MM.1S (cell line): ENCODE measurements around the gene HSD17B10.
"Not testable (repeated sequence)": the region's sequence is repeated elsewhere in the genome, so short reads cannot be mapped to it uniquely, and the experiment has no call there.

Experiments
- DNase-seq: peaks from one replicate; pipeline ENCODE4 v3.0.0-alpha.2; 2015
- H2AFZ ChIP-seq: fragments of 300-600 bp; sonication (generic); 2 replicates; pipeline ENCODE4 v1.6.0; 2016; ENCODE audit warnings: antibody characterized with exemption, low read length
- H3F3A ChIP-seq: fragments of 300-600 bp; sonication (generic); 2 replicates; pipeline ENCODE4 v1.6.1; 2016; ENCODE audit warnings: mild to moderate bottlenecking, antibody characterized with exemption, low read length, moderate library complexity, mixed read lengths; ENCODE audit not compliant: insufficient read depth
- H3K27ac ChIP-seq: fragments of 300-600 bp; sonication (generic); 2 replicates; pipeline ENCODE4 v1.5.1; 2016; ENCODE audit warnings: mild to moderate bottlenecking, low read length
- H3K27me3 ChIP-seq: fragments of 300-600 bp; sonication (generic); replicated peaks from 2 replicates; pipeline ENCODE4 v1.6.0; 2016; ENCODE audit warnings: low read length; ENCODE audit not compliant: insufficient read depth
- H3K36me3 ChIP-seq: fragments of 300-600 bp; sonication (generic); replicated peaks from 2 replicates; pipeline ENCODE4 v1.6.1; 2016; ENCODE audit warnings: mild to moderate bottlenecking, low read length, mixed read lengths; ENCODE audit not compliant: insufficient read depth
- H3K4me1 ChIP-seq: fragments of 300-600 bp; sonication (generic); 2 replicates; pipeline ENCODE4 v1.6.1; 2016; ENCODE audit warnings: low read length, mixed read lengths
- H3K4me2 ChIP-seq: fragments of 300-600 bp; sonication (generic); 2 replicates; pipeline ENCODE4 v1.6.0; 2016; ENCODE audit warnings: low read depth, low read length
- H3K4me3 ChIP-seq: fragments of 300-600 bp; sonication (generic); 2 replicates; pipeline ENCODE4 v1.5.1; 2016; ENCODE audit warnings: low read length, mixed read lengths
- H3K79me2 ChIP-seq: fragments of 300-600 bp; sonication (generic); 2 replicates; pipeline ENCODE4 v1.6.1; 2016; ENCODE audit warnings: mixed run types, low read length, mixed read lengths
- H3K9ac ChIP-seq: fragments of 300-600 bp; sonication (generic); 2 replicates; pipeline ENCODE4 v1.6.1; 2016; ENCODE audit warnings: low read length, mixed read lengths
- H3K9me2 ChIP-seq: fragments of 300-600 bp; sonication (generic); replicated peaks from 2 replicates; pipeline ENCODE4 v1.6.1; 2016; ENCODE audit warnings: mild to moderate bottlenecking, low read length, mixed read lengths; ENCODE audit not compliant: insufficient read depth
- H3K9me3 ChIP-seq: fragments of 300-600 bp; sonication (generic); replicated peaks from 2 replicates; pipeline ENCODE4 v1.6.1; 2016; ENCODE audit warnings: mild to moderate bottlenecking, low read length, mixed read lengths; ENCODE audit not compliant: insufficient read depth
- H4K20me1 ChIP-seq: fragments of 300-600 bp; sonication (generic); 2 replicates; pipeline ENCODE4 v1.6.1; 2016; ENCODE audit warnings: mild to moderate bottlenecking, low read length, moderate library complexity, mixed read lengths; ENCODE audit not compliant: insufficient read depth
- CTCF ChIP-seq: fragments of 300-600 bp; sonication (generic); IDR thresholded peaks from 2 replicates; pipeline ENCODE4 v1.5.1; 2016; ENCODE audit warnings: antibody characterized with exemption, low read length, mixed read lengths
- EZH2 ChIP-seq: fragments of 300-600 bp; sonication (generic); optimal IDR thresholded peaks from 2 replicates; pipeline ENCODE3; 2017; ENCODE audit warnings: low read depth, mild to moderate bottlenecking, antibody characterized with exemption, low read length, mixed read lengths
- EZH2phosphoT487 ChIP-seq: fragments of 300-600 bp; sonication (generic); IDR thresholded peaks from 2 replicates; pipeline ENCODE4 v1.6.1; 2018; ENCODE audit warnings: antibody characterized with exemption, low read length

The HSD17B10 gene

GRCh38 chrX:53474707-53475106 lies 40.5 kb upstream of the HSD17B10 start:
- no peak for DNase-seq
- Histone ChIP-seq H3K9ac (no peak overlapping the region), H3K36me3 (no peaks in the 10 kb centered on the region), H3K4me1 (no peaks in the 10 kb centered on the region), H3F3A (no peaks in the 10 kb centered on the region), H3K4me2 (no peak overlapping the region), H3K79me2 (no peaks in the 10 kb centered on the region), H2AFZ (no peak overlapping the region), H3K27ac (no peak overlapping the region), H3K4me3 (no peak overlapping the region), H4K20me1 (no peaks in the 10 kb centered on the region), H3K9me2 (no peaks in the 10 kb centered on the region), H3K27me3 (no peaks in the 10 kb centered on the region), H3K9me3 (no peaks in the 10 kb centered on the region)
- no peak for TF ChIP-seq CTCF
- TF ChIP-seq EZH2, result no peak
- no peak for TF ChIP-seq EZH2phosphoT487

GRCh38 chrX:53471346-53471745 lies 37.2 kb upstream of the HSD17B10 start:
- no peaks in the 10 kb centered on the region for H3K36me3 ChIP-seq
- no peak overlapping the region for H3K9ac ChIP-seq
- H2AFZ ChIP-seq, result no peak overlapping the region
- no peak overlapping the region for H3K27ac ChIP-seq
- DNase-seq, result no peak
- no peaks in the 10 kb centered on the region for H3K4me1 ChIP-seq
- no peak overlapping the region for H3K4me2 ChIP-seq
- H3K4me3 ChIP-seq, result no peak overlapping the region
- H3F3A ChIP-seq, result no peaks in the 10 kb centered on the region
- no peaks in the 10 kb centered on the region for H3K9me3 ChIP-seq
- no peaks in the 10 kb centered on the region for H4K20me1 ChIP-seq
- H3K9me2 ChIP-seq, result no peaks in the 10 kb centered on the region
- no peaks in the 10 kb centered on the region for H3K27me3 ChIP-seq
- no peaks in the 10 kb centered on the region for H3K79me2 ChIP-seq
- TF ChIP-seq CTCF (no peak), EZH2 (no peak), EZH2phosphoT487 (no peak)

- H3K27ac ChIP-seq, result not testable (repeated sequence)
These were observed 34.5 kb upstream of the HSD17B10 start for GRCh38 chrX:53468659-53469058.

GRCh38 chrX:53458082-53458481 lies 23.9 kb upstream of the HSD17B10 start:
- no peaks in the 10 kb centered on the region for H3K36me3 ChIP-seq
- no peak overlapping the region for H3K4me3 ChIP-seq
- no peaks in the 10 kb centered on the region for H3K27me3 ChIP-seq
- H3K27ac ChIP-seq, result no peak overlapping the region
- no peaks in the 10 kb centered on the region for H4K20me1 ChIP-seq
- no peaks in the 10 kb centered on the region for H3K4me1 ChIP-seq
- H3K79me2 ChIP-seq, result no peaks in the 10 kb centered on the region
- no peak for TF ChIP-seq EZH2phosphoT487
- TF ChIP-seq CTCF, result no peak
- TF ChIP-seq EZH2, result no peak
- H3K9me2 ChIP-seq, result no peaks in the 10 kb centered on the region
- H3K4me2 ChIP-seq, result no peak overlapping the region
- H3K9me3 ChIP-seq, result no peaks in the 10 kb centered on the region
- no peak overlapping the region for H2AFZ ChIP-seq
- DNase-seq, result no peak
- H3F3A ChIP-seq, result no peaks in the 10 kb centered on the region
- H3K9ac ChIP-seq, result no peak overlapping the region

More at GRCh38 chrX:53468659-53469058, 34.5 kb upstream of the HSD17B10 start:
- H3K36me3 ChIP-seq, H3K4me1 ChIP-seq, H4K20me1 ChIP-seq, H3K9ac ChIP-seq, H3K4me2 ChIP-seq, DNase-seq, H3K27me3 ChIP-seq, H2AFZ ChIP-seq, H3K79me2 ChIP-seq, H3F3A ChIP-seq, H3K9me2 ChIP-seq, H3K9me3 ChIP-seq, H3K4me3 ChIP-seq: not testable (repeated sequence)
